SK-N-SH (cell line): ENCODE data around the gene HS1BP3. TPM values are rescaled to one million over a fixed set of nuclear protein-coding genes. Genes with fewer than 3 reads are reported as not detected.

ENCODE experiments used
- CTCF ChIA-PET: fragments of 300-600, 350-600 bp; formaldehyde crosslinking; extraction: SDS; loops from one replicate; lab custom pipeline; 2021; lab: Yijun Ruan, JAX
- POLR2A ChIA-PET: fragments of 350-600 bp; sonication (Branson Sonifier 250); formaldehyde crosslinking; extraction: SDS; loops from one replicate; lab custom pipeline; 2020; ENCODE audit warnings: antibody characterized with exemption, inconsistent platforms; lab: Yijun Ruan, JAX
- DNase-seq: peaks from one replicate; pipeline ENCODE4 v3.0.0; 2012
- H2AFZ ChIP-seq: fragments of 200-600 bp; sonication (generic); 2 replicates; pipeline ENCODE4 v1.8.1; 2016; ENCODE audit warnings: antibody characterized with exemption, mild to moderate bottlenecking, low read depth
- H3F3A ChIP-seq: fragments of 200-600 bp; sonication (generic); replicated peaks from 2 replicates; pipeline ENCODE3; 2016; ENCODE audit warnings: antibody characterized with exemption, mild to moderate bottlenecking; ENCODE audit not compliant: insufficient read depth
- H3K27ac ChIP-seq, 2 experiments: fragments of 200-500 bp in 1 of 2; fragments of 200-600 bp in 1 of 2; sonication (Bioruptor generic) in 1 of 2; sonication (generic), shearing (Covaris generic) in 1 of 2; 2 replicates each; pipeline versions ENCODE4 v1.5.1 to v1.6.1; 2014 to 2016; ENCODE audit warnings: low read depth in 2 of 2, inconsistent platforms in 1 of 2, low read length in 1 of 2, mild to moderate bottlenecking in 1 of 2, mixed read lengths in 1 of 2
- H3K27me3 ChIP-seq: fragments of 200-600 bp; sonication (generic), shearing (Covaris generic); 2 replicates; pipeline ENCODE4 v1.6.1; 2016; ENCODE audit warnings: mixed run types; ENCODE audit not compliant: insufficient read depth
- H3K36me3 ChIP-seq, 2 experiments: fragments of 200-500 bp in 1 of 2; fragments of 200-600 bp in 1 of 2; sonication (Bioruptor generic) in 1 of 2; sonication (generic) in 1 of 2; replicated peaks in 1 of 2; 2 replicates each; pipeline versions ENCODE3 to v1.5.1; 2014 to 2016; ENCODE audit warnings: low read length in 1 of 2, mild to moderate bottlenecking in 1 of 2; ENCODE audit not compliant: insufficient read depth in 2 of 2, control insufficient read depth in 1 of 2
- H3K4me1 ChIP-seq, 2 experiments: fragments of 200-500 bp in 1 of 2; fragments of 200-600 bp in 1 of 2; sonication (Bioruptor generic) in 1 of 2; sonication (generic), shearing (Covaris generic) in 1 of 2; 2 replicates each; pipeline versions ENCODE4 v1.5.1 to v1.6.1; 2014 to 2016; ENCODE audit warnings: low read depth in 1 of 2, low read length in 1 of 2, mixed run types in 1 of 2; ENCODE audit not compliant: insufficient read depth in 2 of 2, control insufficient read depth in 1 of 2
- H3K4me2 ChIP-seq: fragments of 200-600 bp; sonication (generic), shearing (Covaris generic); 2 replicates; pipeline ENCODE4 v1.6.1; 2017; ENCODE audit warnings: mixed run types
- H3K4me3 ChIP-seq, 2 experiments: fragments of 200-500 bp in 1 of 2; fragments of 200-600 bp in 1 of 2; sonication (Bioruptor generic) in 1 of 2; sonication (generic), shearing (Covaris generic) in 1 of 2; 2 replicates each; pipeline versions ENCODE4 v1.5.1 to v1.8.1; 2014 to 2016; ENCODE audit warnings: low read depth in 2 of 2, inconsistent platforms in 1 of 2, low read length in 1 of 2, mild to moderate bottlenecking in 1 of 2, mixed read lengths in 1 of 2, moderate library complexity in 1 of 2
- H3K79me2 ChIP-seq: fragments of 200-600 bp; sonication (generic); 2 replicates; pipeline ENCODE4 v1.8.1; 2017; ENCODE audit warnings: mild to moderate bottlenecking; ENCODE audit not compliant: insufficient read depth
- H3K9ac ChIP-seq: fragments of 200-600 bp; sonication (generic); 2 replicates; pipeline ENCODE4 v1.6.1; 2017; ENCODE audit warnings: mixed run types
- H3K9me2 ChIP-seq: fragments of 200-600 bp; sonication (generic); 2 replicates; pipeline ENCODE4 v1.6.1; 2017; ENCODE audit warnings: mixed run types
- H3K9me3 ChIP-seq: fragments of 200-600 bp; sonication (generic); 2 replicates; pipeline ENCODE4 v1.6.1; 2017; ENCODE audit warnings: mixed run types, mild to moderate bottlenecking, moderate library complexity
- H4K20me1 ChIP-seq: fragments of 200-600 bp; sonication (generic); 2 replicates; pipeline ENCODE4 v1.6.1; 2017; ENCODE audit warnings: mild to moderate bottlenecking, mixed run types; ENCODE audit not compliant: insufficient read depth
- ELF1 ChIP-seq: IDR thresholded peaks from 2 replicates; pipeline ENCODE4 v1.4.0; 2012
- EP300 ChIP-seq, 2 experiments: IDR thresholded peaks; 2 replicates each; pipeline versions ENCODE4 v1.4.0 to v1.6.1; 2012; ENCODE audit warnings: borderline replicate concordance in 1 of 2, low read depth in 1 of 2, low read length in 1 of 2
- EZH2phosphoT487 ChIP-seq: fragments of 200-600 bp; sonication (generic); IDR thresholded peaks from 2 replicates; pipeline ENCODE4 v1.6.1; 2017; ENCODE audit warnings: low read depth, mixed run types, mild to moderate bottlenecking, antibody characterized with exemption, moderate library complexity, borderline replicate concordance
- FOSL2 ChIP-seq: IDR thresholded peaks from 2 replicates; pipeline ENCODE4 v1.4.0; 2012; ENCODE audit warnings: low read depth, mild to moderate bottlenecking, moderate library complexity, borderline replicate concordance
- FOXJ3 ChIP-seq: sonication (generic); formaldehyde crosslinking; IDR thresholded peaks from 2 replicates; pipeline ENCODE4 v1.5.1; 2020; ENCODE audit warnings: mild to moderate bottlenecking, missing genetic modification reagents
- GATA2 ChIP-seq: sonication (generic); formaldehyde crosslinking; IDR thresholded peaks from 2 replicates; pipeline ENCODE4 v1.5.0; 2020; ENCODE audit warnings: mild to moderate bottlenecking, missing genetic modification reagents
- NFIC ChIP-seq: IDR thresholded peaks from 2 replicates; pipeline ENCODE4 v1.4.0; 2012; ENCODE audit warnings: borderline replicate concordance
- NRF1 ChIP-seq: IDR thresholded peaks from 2 replicates; pipeline ENCODE4 v1.6.1; 2012; ENCODE audit warnings: low read depth, mild to moderate bottlenecking, low read length
- PBX3 ChIP-seq: IDR thresholded peaks from 2 replicates; pipeline ENCODE4; 2012
- RCOR1 ChIP-seq: fragments of 150-350 bp; IDR thresholded peaks from 2 replicates; pipeline ENCODE4 v1.6.1; 2017; ENCODE audit warnings: antibody characterized with exemption, low read length
- RXRA ChIP-seq: IDR thresholded peaks from 2 replicates; pipeline ENCODE4 v1.4.0; 2012; ENCODE audit warnings: low read depth, mild to moderate bottlenecking, borderline replicate concordance
- SIN3A ChIP-seq: IDR thresholded peaks from 2 replicates; pipeline ENCODE4 v1.6.1; 2012; ENCODE audit warnings: low read depth, mild to moderate bottlenecking, low read length, moderate library complexity, borderline replicate concordance
- TEAD4 ChIP-seq: IDR thresholded peaks from 2 replicates; pipeline ENCODE4 v1.4.0; 2012; ENCODE audit warnings: mild to moderate bottlenecking, borderline replicate concordance; ENCODE audit not compliant: insufficient read depth
- YY1 ChIP-seq: IDR thresholded peaks from 2 replicates; pipeline ENCODE4 v1.4.0; 2012; ENCODE audit warnings: low read depth, mild to moderate bottlenecking
- WGBS: methylation state at CpG from one replicate; pipeline ENCODE4 v1.1.6; 2017; ENCODE audit warnings: low lambda C conversion rate; 5-methylcytosine and 5-hydroxymethylcytosine counted together
- polyA plus RNA-seq, 3 experiments: library from polyadenylated mRNA; depleted of rRNA; stranded (reverse); fragments of >200 nt; gene quantifications; 2 replicates each; pipeline ENCODE4 v1.2.3, GENCODE V29; 2012

HS1BP3 gene
- polyA plus RNA-seq, 1 of the 3 experiments (the other 2 are of a cell fraction) = 20.1 TPM

GRCh38 chr2:20626698-20627513 lies 24.0 kb downstream of the HS1BP3 start:
- ChIA-PET CTCF (interaction anchor here (0.6 to 4.8 kb wide), 8 partner anchors 9 to 381 kb away, joined by 3 to 33 read pairs (median 6); partner anchors contain the start of gene HS1BP3), POLR2A (interaction anchor here (3.3 kb wide), 1 partner anchor 180 kb away, joined by 15 read pairs; the partner anchor contains the start of gene RHOB)
- no peak for TF ChIP-seq NRF1
- no peak for TF ChIP-seq TEAD4
- no peak for TF ChIP-seq RCOR1
- TF ChIP-seq EZH2phosphoT487 = no peak
- no peak for TF ChIP-seq YY1
- no peak for TF ChIP-seq FOSL2
- no peak for TF ChIP-seq NFIC
- TF ChIP-seq PBX3 = no peak
- TF ChIP-seq RXRA = no peak
- TF ChIP-seq FOXJ3 (CRISPR knock-in tag) = no peak
- no peak for TF ChIP-seq SIN3A
- no peak for TF ChIP-seq EP300 (IDR thresholded peaks at IDR 0.05; ENCODE audit: borderline replicate concordance in 1 of 2, low read depth in 1 of 2, low read length in 1 of 2)
- H3K79me2 ChIP-seq = no peaks in the 10 kb centered on the region
- no peak overlapping the region for H3K9ac ChIP-seq
- H3K4me3 ChIP-seq = no peak overlapping the region
- no peaks in the 10 kb centered on the region for H3F3A ChIP-seq
- no peak overlapping the region for H3K27ac ChIP-seq
- H3K9me3 ChIP-seq = no peaks in the 10 kb centered on the region
- 88% methylated on average over 20 of the region's 20 CpGs for WGBS
- no peaks in the 10 kb centered on the region for H3K27me3 ChIP-seq
- H3K36me3 ChIP-seq = peaks cover 0 to 22% of the 10 kb centered on the region in 2 experiments
- no peak overlapping the region for H2AFZ ChIP-seq
- no peaks in the 10 kb centered on the region for H4K20me1 ChIP-seq
- H3K4me1 ChIP-seq = peaks cover 0 to 37% of the 10 kb centered on the region in 2 experiments; a peak in 1 of 4 replicates
- no peak overlapping the region for H3K4me2 ChIP-seq
- no peaks in the 10 kb centered on the region for H3K9me2 ChIP-seq
- DNase-seq = no peak

GRCh38 chr2:20626392-20626697 lies 24.6 kb downstream of the HS1BP3 start:
- ChIA-PET POLR2A (interaction anchor here (3.3 kb wide), 1 partner anchor 179 kb away, joined by 15 read pairs; the partner anchor contains the start of gene RHOB), CTCF (interaction anchor here (0.6 to 4.8 kb wide), 12 partner anchors 9 to 380 kb away, joined by 3 to 33 read pairs (median 4); partner anchors contain the start of genes HS1BP3 and RHOB)
- H2AFZ ChIP-seq = no peak overlapping the region
- no peak overlapping the region for H3K4me2 ChIP-seq
- peaks cover 0 to 28% of the 10 kb centered on the region in 2 experiments for H3K36me3 ChIP-seq
- no peak overlapping the region for H3K27ac ChIP-seq
- TF ChIP-seq ELF1 (no peak), GATA2 (CRISPR knock-in tag) (no peak)
- TF ChIP-seq, all 33 proteins: peak for 0
- H3K9ac ChIP-seq = no peak overlapping the region
- peaks cover 0 to 37% of the 10 kb centered on the region in 2 experiments; a peak in 1 of 4 replicates for H3K4me1 ChIP-seq
- no peaks in the 10 kb centered on the region for H3K9me3 ChIP-seq
- WGBS = 100% methylated on average over 2 of the region's 2 CpGs
- no peaks in the 10 kb centered on the region for H3K27me3 ChIP-seq
- H3F3A ChIP-seq = no peaks in the 10 kb centered on the region
- no peak overlapping the region for H3K4me3 ChIP-seq
- H4K20me1 ChIP-seq = no peaks in the 10 kb centered on the region
- H3K79me2 ChIP-seq = no peaks in the 10 kb centered on the region
- no peak for DNase-seq
- no peaks in the 10 kb centered on the region for H3K9me2 ChIP-seq
